Trophoblast cell (in vitro differentiated cells and primary cell): Measurements from ENCODE around the gene CLEC3B.

Experiments
- DNase-seq, 2 donors: peaks; one replicate each; pipeline ENCODE4 v3.0.0-alpha.2; 2016
- H2AFZ ChIP-seq: 2 replicates; pipeline ENCODE4 v1.6.1; 2013; ENCODE audit warnings: low read length, moderate library complexity, mild to moderate bottlenecking; ENCODE audit not compliant: insufficient read depth, poor library complexity
- H2AK5ac ChIP-seq: 2 replicates; pipeline ENCODE4 v1.6.1; 2013; ENCODE audit warnings: mild to moderate bottlenecking, low read length
- H2BK120ac ChIP-seq: 2 replicates; pipeline ENCODE4 v1.6.1; 2013; ENCODE audit warnings: low read length, mild to moderate bottlenecking, moderate library complexity; ENCODE audit not compliant: insufficient read depth, poor library complexity
- H2BK12ac ChIP-seq: 2 replicates; pipeline ENCODE4 v1.6.1; 2013; ENCODE audit warnings: mild to moderate bottlenecking, low read length, moderate library complexity
- H2BK5ac ChIP-seq: 2 replicates; pipeline ENCODE4 v1.6.1; 2013; ENCODE audit warnings: low read length, low read depth, moderate library complexity, mild to moderate bottlenecking; ENCODE audit not compliant: poor library complexity
- H3K14ac ChIP-seq: 2 replicates; pipeline ENCODE4 v1.6.1; 2013; ENCODE audit warnings: mild to moderate bottlenecking, low read length
- H3K18ac ChIP-seq: 2 replicates; pipeline ENCODE4 v1.6.1; 2013; ENCODE audit warnings: mild to moderate bottlenecking, low read length
- H3K23ac ChIP-seq: 2 replicates; pipeline ENCODE4 v1.6.1; 2013; ENCODE audit warnings: low read length
- H3K27ac ChIP-seq: 2 replicates; pipeline ENCODE4 v1.5.1; 2013; ENCODE audit warnings: low read depth, mild to moderate bottlenecking, inconsistent platforms, low read length, moderate library complexity
- H3K27me3 ChIP-seq: 2 replicates; pipeline ENCODE4 v1.6.1; 2013; ENCODE audit warnings: inconsistent platforms, mild to moderate bottlenecking, low read length, moderate library complexity; ENCODE audit not compliant: insufficient read depth
- H3K36me3 ChIP-seq, 2 experiments: 1 replicate in 1 of 2; 2 replicates in 1 of 2; pipeline ENCODE4 v1.6.1; 2013; ENCODE audit warnings: low read length in 2 of 2, mild to moderate bottlenecking in 2 of 2, moderate library complexity in 1 of 2; ENCODE audit not compliant: insufficient read depth in 2 of 2, control insufficient read depth in 1 of 2
- H3K4ac ChIP-seq: 2 replicates; pipeline ENCODE4 v1.6.1; 2013; ENCODE audit warnings: low read depth, mild to moderate bottlenecking, low read length, moderate library complexity
- H3K4me1 ChIP-seq, 2 experiments: 1 replicate in 1 of 2; 2 replicates in 1 of 2; pipeline ENCODE4 v1.6.1; 2013; ENCODE audit warnings: low read length in 2 of 2, mild to moderate bottlenecking in 2 of 2, moderate library complexity in 1 of 2; ENCODE audit not compliant: insufficient read depth in 2 of 2, control insufficient read depth in 1 of 2
- H3K4me2 ChIP-seq: 2 replicates; pipeline ENCODE4 v1.6.1; 2013; ENCODE audit warnings: inconsistent platforms, mild to moderate bottlenecking, low read length, moderate library complexity
- H3K4me3 ChIP-seq: 2 replicates; pipeline ENCODE4 v1.5.1; 2013; ENCODE audit warnings: mild to moderate bottlenecking, low read depth, low read length, inconsistent platforms
- H3K79me1 ChIP-seq: one replicate; pipeline ENCODE4 v1.6.1; 2013; ENCODE audit warnings: low read length
- H3K79me2 ChIP-seq: 2 replicates; pipeline ENCODE4 v1.6.1; 2013; ENCODE audit warnings: low read length, mild to moderate bottlenecking; ENCODE audit not compliant: control insufficient read depth, insufficient read depth, poor library complexity
- H3K9ac ChIP-seq: 2 replicates; pipeline ENCODE4 v1.6.1; 2013; ENCODE audit warnings: mild to moderate bottlenecking, low read length
- H3K9me3 ChIP-seq: 2 replicates; pipeline ENCODE4 v1.6.1; 2013; ENCODE audit warnings: low read depth, mild to moderate bottlenecking, control low read depth, inconsistent platforms, low read length; ENCODE audit not compliant: insufficient read depth
- H4K12ac ChIP-seq: 2 replicates; pipeline ENCODE4 v1.6.1; 2013; ENCODE audit warnings: low read depth, mild to moderate bottlenecking, low read length, moderate library complexity
- H4K8ac ChIP-seq: 2 replicates; pipeline ENCODE4 v1.6.1; 2013; ENCODE audit warnings: low read depth, mild to moderate bottlenecking, low read length, moderate library complexity
- H4K91ac ChIP-seq: one replicate; pipeline ENCODE4 v1.6.1; 2013; ENCODE audit warnings: low read depth, mild to moderate bottlenecking, low read length, moderate library complexity
- WGBS: extraction: QIAGEN DNeasy Blood & Tissue Kit; methylation state at CpG from one replicate; pipeline ENCODE4 v1.1.7; 2013; ENCODE audit warnings: missing lambda C conversion rate; ENCODE audit not compliant: insufficient read length, insufficient coverage; ENCODE audit errors: extremely low coverage; 5-methylcytosine and 5-hydroxymethylcytosine counted together

The CLEC3B gene

GRCh38 chr3:45057557-45057956 is 31.5 kb downstream of the CLEC3B start:
- H2AFZ ChIP-seq, result no peak overlapping the region
- no CpG with 5 or more reads among the region's 3 CpGs for WGBS
- no peak overlapping the region for H3K14ac ChIP-seq
- no peak overlapping the region for H4K8ac ChIP-seq
- no peak overlapping the region for H2BK120ac ChIP-seq
- no peaks in the 10 kb centered on the region for H3K9me3 ChIP-seq
- H3K18ac ChIP-seq, result no peak overlapping the region
- no peak overlapping the region for H4K12ac ChIP-seq
- H2AK5ac ChIP-seq, result no peak overlapping the region
- no peak overlapping the region for H2BK12ac ChIP-seq
- no peaks in the 10 kb centered on the region for H3K79me1 ChIP-seq
- no peaks in the 10 kb centered on the region for H3K36me3 ChIP-seq
- no peak overlapping the region for H3K27ac ChIP-seq
- DNase-seq, result no peak
- H3K79me2 ChIP-seq, result no peaks in the 10 kb centered on the region
- H3K23ac ChIP-seq, result no peak overlapping the region
- H3K9ac ChIP-seq, result no peak overlapping the region
- no peaks in the 10 kb centered on the region for H3K27me3 ChIP-seq
- H4K91ac ChIP-seq, result no peak overlapping the region
- H2BK5ac ChIP-seq, result no peak overlapping the region
- H3K4me3 ChIP-seq, result no peak overlapping the region
- H3K4ac ChIP-seq, result no peak overlapping the region
- H3K4me1 ChIP-seq, result no peaks in the 10 kb centered on the region
- no peak overlapping the region for H3K4me2 ChIP-seq

- no peak overlapping the region for H3K23ac ChIP-seq
- H2BK12ac ChIP-seq, result no peak overlapping the region
- WGBS, result no CpG with 5 or more reads among the region's 2 CpGs
- no peak overlapping the region for H2BK5ac ChIP-seq
- no peak overlapping the region for H2AFZ ChIP-seq
- no peak overlapping the region for H3K14ac ChIP-seq
- H3K36me3 ChIP-seq, result no peaks in the 10 kb centered on the region
- no peak overlapping the region for H3K4me3 ChIP-seq
- no peak overlapping the region for H4K12ac ChIP-seq
- H3K9me3 ChIP-seq, result no peaks in the 10 kb centered on the region
- no peak for DNase-seq
- H3K9ac ChIP-seq, result no peak overlapping the region
- no peak overlapping the region for H3K18ac ChIP-seq
- no peaks in the 10 kb centered on the region for H3K4me1 ChIP-seq
- H3K79me2 ChIP-seq, result no peaks in the 10 kb centered on the region
- no peak overlapping the region for H3K4me2 ChIP-seq
- no peak overlapping the region for H4K8ac ChIP-seq
- no peak overlapping the region for H3K4ac ChIP-seq
- no peak overlapping the region for H3K27ac ChIP-seq
- no peak overlapping the region for H2AK5ac ChIP-seq
- H3K79me1 ChIP-seq, result no peaks in the 10 kb centered on the region
- no peak overlapping the region for H2BK120ac ChIP-seq
- H3K27me3 ChIP-seq, result no peaks in the 10 kb centered on the region
- H4K91ac ChIP-seq, result no peak overlapping the region
Observed at GRCh38 chr3:45059132-45059531, 33.0 kb downstream of the CLEC3B start.

GRCh38 chr3:45060165-45060892 is 34.2 kb downstream of the CLEC3B start:
- H2AK5ac ChIP-seq, result no peak overlapping the region
- no peak overlapping the region for H3K4me2 ChIP-seq
- no peaks in the 10 kb centered on the region for H3K79me2 ChIP-seq
- H3K9ac ChIP-seq, result no peak overlapping the region
- no peak overlapping the region for H4K12ac ChIP-seq
- H3K14ac ChIP-seq, result no peak overlapping the region
- no peak overlapping the region for H3K4ac ChIP-seq
- H4K8ac ChIP-seq, result no peak overlapping the region
- no peaks in the 10 kb centered on the region for H3K9me3 ChIP-seq
- H3K27me3 ChIP-seq, result no peaks in the 10 kb centered on the region
- DNase-seq, result no peak
- no peak overlapping the region for H2BK5ac ChIP-seq
- no peak overlapping the region for H3K27ac ChIP-seq
- H3K79me1 ChIP-seq, result peaks cover 1% of the 10 kb centered on the region
- no peaks in the 10 kb centered on the region for H3K36me3 ChIP-seq
- H3K4me3 ChIP-seq, result no peak overlapping the region
- no CpG with 5 or more reads among the region's 4 CpGs for WGBS
- no peak overlapping the region for H2BK12ac ChIP-seq
- no peak overlapping the region for H3K18ac ChIP-seq
- H3K23ac ChIP-seq, result no peak overlapping the region
- H2AFZ ChIP-seq, result no peak overlapping the region
- no peak overlapping the region for H2BK120ac ChIP-seq
- no peak overlapping the region for H4K91ac ChIP-seq
- peaks cover 3 to 5% of the 10 kb centered on the region in 2 experiments for H3K4me1 ChIP-seq

- no peak overlapping the region for H3K4ac ChIP-seq
- no peak overlapping the region for H3K14ac ChIP-seq
- H2BK12ac ChIP-seq, result no peak overlapping the region
- H2AK5ac ChIP-seq, result no peak overlapping the region
- H3K23ac ChIP-seq, result no peak overlapping the region
- H3K9ac ChIP-seq, result no peak overlapping the region
- H3K79me2 ChIP-seq, result no peaks in the 10 kb centered on the region
- H3K36me3 ChIP-seq, result no peaks in the 10 kb centered on the region
- H3K9me3 ChIP-seq, result no peaks in the 10 kb centered on the region
- no peak overlapping the region for H4K12ac ChIP-seq
- no peak overlapping the region for H4K91ac ChIP-seq
- no CpG with 5 or more reads among the region's 1 CpG for WGBS
- H2BK5ac ChIP-seq, result no peak overlapping the region
- H3K27ac ChIP-seq, result no peak overlapping the region
- H3K4me2 ChIP-seq, result no peak overlapping the region
- no peak overlapping the region for H3K4me3 ChIP-seq
- H4K8ac ChIP-seq, result no peak overlapping the region
- no peak overlapping the region for H3K18ac ChIP-seq
- H2AFZ ChIP-seq, result no peak overlapping the region
- no peaks in the 10 kb centered on the region for H3K27me3 ChIP-seq
- H2BK120ac ChIP-seq, result no peak overlapping the region
- H3K4me1 ChIP-seq, result peaks cover 3 to 5% of the 10 kb centered on the region in 2 experiments
- DNase-seq, result no peak
- peaks cover 2% of the 10 kb centered on the region for H3K79me1 ChIP-seq
Observed at GRCh38 chr3:45062697-45063070, 36.6 kb downstream of the CLEC3B start.
